UCSD-AML1 (cell line): ENCODE measurements around the gene FSIP1.

Source experiments
- DNase-seq: peaks from one replicate; lab custom pipeline; 2025; ENCODE audit not compliant: unreplicated experiment; lab: John Stamatoyannopoulos, UW

Gene FSIP1

GRCh38 chr15:39625451-39625850 lies 157.2 kb downstream of the FSIP1 start:
- DNase-seq, result no peak

DNA sequence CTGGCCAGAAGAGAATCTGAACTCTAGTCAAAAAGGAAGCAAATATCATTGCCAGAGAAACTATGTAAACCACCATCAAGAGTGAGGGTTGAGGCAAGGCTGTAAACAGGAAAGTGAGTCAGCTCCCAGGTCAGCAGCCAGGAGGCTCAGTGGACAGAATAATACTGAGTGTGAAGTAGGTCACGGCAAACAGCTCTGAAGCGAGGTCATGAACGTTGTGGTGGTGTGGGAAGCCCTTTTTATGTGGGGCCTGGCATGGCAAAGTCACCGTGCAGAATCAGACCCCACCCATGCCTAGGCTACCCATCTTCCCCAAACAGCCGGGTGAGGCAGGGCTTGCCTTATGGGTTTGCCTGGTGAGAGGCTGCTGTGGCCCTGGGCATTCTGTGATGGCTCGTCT lies 157.8 kb downstream of the FSIP1 start:
- peak; percentile 24 for DNase-seq

- DNase-seq, result no peak
Measured at GRCh38 chr15:39623529-39623931, 159.1 kb downstream of the FSIP1 start.

DNA sequence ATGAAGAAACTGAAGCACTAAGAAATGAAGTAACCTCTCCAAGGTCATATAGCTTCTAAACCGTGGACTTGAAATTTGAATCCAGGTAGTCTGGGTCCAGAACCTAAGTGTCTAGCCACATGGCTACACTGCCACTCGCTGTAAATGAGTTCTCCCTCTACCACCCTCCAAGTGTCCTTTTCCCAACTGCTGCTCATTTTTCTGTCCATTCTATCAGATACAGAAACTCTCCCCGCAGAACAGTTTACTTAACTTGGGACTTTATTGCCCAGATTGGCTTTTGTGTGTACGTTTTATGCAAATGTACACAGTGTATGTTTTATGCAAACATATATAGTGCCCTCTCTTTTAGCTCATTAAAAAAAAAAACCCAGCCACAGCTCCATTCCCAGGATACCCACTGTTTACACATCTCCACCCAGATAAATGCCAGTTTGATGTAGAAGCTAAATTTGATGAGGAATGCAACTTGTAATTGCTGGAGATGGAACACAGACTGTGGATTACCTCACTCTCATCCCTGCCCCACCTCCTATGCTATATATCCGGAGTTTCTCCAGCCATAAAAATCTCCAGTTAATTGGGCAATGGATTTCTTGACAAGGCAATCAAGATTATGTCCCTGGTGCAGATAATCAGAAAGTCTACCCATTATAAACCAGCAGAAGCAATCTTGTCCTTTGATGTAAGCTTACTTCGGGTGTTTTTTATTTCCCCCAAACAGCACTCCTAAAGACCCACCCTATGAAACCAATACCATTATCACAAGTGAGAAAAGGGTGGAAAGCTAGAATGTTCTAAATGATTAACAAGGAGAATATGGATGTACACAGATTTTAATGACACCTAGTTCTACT lies 159.8 kb downstream of the FSIP1 start:
- DNase-seq, result no peak

DNA sequence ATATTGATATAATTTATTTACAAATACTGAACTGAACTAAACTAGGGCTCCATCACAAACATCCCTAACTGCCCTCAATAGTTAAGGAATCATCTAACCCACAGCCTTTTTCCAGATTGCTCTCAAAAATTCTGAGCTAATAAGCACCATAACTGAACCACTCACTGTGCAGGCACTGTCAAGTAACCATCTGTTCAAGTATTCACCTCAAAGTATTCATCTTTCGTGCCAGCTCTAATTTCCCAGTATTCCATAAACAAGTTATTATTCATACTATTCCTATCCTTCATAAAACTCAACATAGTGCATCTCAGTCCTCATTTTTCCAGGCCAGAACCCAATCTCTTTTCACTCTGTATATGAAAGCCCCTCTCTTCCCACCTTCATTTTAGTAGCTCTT lies 160.7 kb downstream of the FSIP1 start:
- no peak for DNase-seq

- DNase-seq, result no peak
Measured at GRCh38 chr15:39621210-39621609, 161.4 kb downstream of the FSIP1 start.

DNA sequence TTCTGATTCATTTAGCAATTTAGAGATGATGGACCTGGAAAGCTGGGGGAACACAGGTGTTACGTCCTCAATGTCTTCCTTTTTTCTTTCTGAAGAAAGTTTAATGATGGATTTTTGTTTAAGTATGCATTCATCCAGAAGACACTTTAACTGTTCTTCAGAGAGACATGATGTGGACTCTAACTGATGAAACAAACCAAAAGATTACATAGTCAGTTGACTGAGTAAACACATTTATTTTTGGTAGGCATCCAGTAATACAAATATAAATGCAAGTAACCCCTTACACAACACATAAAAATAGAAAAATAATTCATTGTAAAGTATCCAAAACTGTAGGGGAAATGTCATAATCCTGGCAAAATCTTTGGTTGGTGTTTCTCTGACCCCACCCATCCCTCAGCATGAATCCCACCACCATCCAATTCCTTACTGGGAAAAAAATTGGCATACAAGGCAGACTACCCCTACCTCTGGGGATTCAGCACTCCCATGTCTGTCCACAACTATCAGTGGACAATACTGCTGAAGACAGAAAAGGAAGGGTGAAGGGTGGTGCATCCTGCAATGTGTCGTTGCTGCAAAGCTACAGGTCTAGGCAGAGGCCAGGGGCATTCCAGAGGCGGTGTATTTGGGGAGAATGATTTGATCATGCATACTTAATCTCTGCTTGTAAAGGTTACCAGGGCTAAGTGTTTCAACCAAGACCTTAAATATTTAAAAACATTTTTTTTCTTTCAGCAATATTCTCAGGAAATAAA lies 164.4 kb downstream of the FSIP1 start:
- no peak for DNase-seq

DNA sequence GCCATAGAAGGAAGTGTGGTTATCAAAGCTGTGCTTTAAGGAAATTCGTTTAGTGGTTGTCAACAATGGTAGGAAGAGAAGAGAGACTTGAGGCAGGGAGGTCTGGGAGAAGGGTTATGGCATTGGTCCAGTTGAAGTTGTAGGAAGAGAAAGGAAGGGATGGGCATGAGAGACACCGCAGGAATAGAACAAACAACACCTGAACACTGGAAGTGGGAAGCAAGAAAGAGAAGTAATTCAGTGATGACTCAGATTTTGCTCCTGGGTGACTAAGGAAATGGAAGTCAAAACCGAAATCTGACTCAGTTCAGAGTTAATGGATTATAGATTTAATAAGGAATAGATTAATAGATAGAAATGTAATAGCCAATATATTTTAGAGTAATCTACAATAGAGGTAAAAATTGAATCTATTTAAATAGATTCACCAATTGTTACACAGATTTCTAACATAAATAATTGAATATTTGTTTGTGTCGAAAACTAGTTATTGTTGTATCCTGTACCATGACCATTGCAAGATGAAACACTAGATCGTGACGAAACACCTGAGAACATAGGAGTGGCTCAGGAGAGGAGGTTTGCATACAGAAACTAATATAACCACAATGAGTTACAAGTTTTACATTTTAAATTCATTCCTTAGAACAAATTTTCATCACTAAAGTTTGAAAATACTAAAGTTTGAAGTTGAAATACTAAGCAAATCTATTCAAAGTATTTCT lies 165.7 kb downstream of the FSIP1 start:
- no peak for DNase-seq

DNA sequence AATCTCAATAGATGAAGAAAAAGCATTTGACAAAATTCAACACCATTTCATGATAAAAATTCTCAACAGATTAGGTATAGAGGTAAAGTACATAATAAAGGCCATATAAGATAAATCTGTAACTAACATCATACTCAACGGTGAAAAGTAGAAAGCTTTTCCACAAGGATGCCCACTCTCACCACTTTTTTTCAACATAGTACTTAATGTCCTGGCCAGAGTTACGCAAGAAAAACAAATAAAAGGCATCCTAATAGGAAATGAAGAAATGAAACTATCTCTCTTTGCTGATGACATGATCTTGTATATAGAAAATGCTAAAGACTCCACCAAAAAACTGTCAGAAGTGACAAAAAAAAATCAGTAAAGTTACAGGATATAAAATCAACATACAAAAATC lies 168.8 kb downstream of the FSIP1 start:
- DNase-seq, result no peak

DNA sequence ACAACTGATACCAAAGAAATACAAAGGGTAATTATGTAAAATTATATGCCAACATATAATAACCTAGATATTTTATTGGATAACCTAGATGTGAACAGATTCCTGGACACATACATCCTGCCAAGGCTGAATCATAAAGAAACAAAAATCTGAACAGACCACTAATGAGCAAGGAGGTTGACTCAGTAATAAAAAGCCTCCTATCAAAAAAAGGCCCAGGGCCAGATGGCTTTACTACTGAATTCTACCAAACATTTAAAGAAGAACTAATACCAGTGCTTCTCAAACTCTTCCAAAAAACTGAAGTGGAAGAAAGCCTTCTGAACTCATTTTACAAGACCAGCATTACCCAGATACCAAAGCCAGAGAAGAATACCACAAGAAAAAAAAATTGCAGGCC lies 169.4 kb downstream of the FSIP1 start:
- no peak for DNase-seq

GRCh38 chr15:39610665-39611064 lies 172.0 kb downstream of the FSIP1 start:
- no peak for DNase-seq

- no peak for DNase-seq
Measured at GRCh38 chr15:39609166-39609916, 173.3 kb downstream of the FSIP1 start.

DNA sequence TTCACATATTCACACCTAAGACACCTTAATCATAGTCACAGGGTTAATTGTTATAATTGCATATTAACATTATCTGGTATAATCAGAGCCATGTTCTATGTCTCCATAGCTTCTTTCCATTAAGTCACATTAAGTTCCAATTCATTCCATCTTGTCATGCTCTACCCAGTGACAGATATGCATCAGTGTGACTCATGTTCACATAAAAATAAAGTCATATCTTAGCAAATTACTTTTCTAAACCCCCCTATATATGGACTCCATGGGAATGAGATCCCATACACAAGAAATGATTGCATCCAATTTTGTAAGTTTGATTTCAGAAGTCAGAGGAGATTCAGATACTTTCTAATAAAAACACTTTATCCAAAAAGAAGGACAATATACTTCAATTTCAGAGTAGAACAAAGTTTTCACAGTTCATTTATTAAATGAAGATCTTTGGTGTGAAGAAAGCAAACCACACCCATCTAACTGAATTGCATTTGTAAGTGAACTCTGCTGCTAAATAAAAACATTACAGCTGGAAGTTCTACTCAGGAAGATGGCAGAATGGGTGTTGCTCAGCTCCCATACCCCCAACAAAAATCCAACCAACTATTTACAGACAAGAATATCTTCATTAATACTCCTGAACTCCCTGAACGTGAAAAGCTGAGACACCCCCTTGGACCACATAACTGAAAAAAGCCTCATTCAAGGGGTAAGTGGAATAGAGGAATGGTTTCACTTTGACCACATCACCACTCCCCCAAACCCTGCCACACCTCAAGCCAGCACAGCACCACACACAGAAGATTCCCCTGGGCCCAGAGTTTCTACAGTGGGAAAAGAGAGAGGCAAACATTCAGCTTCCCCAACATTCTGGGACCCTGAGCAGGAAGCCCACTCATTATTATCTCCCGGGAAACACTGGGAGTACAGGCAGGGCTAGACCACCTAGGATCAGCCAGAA lies 174.2 kb downstream of the FSIP1 start:
- no peak for DNase-seq

DNA sequence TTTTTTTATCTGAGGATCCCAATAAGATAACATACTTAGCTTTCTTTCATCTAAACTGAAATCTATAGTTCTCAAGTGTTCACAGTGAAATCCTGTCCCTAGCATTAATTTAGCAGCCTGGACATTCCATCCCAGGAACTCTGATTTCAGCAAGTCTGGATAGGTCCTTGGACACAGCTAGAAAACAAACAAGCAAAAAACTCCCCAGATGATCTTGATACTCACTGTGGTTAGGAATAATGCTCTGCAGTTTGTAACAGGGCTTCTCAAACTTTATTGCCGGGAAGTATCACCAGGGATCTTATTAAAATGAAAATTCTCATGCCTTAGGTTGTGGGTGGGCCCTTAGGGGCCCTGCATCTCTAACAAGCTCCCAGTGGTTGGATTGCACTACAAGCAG lies 177.5 kb downstream of the FSIP1 start:
- DNase-seq, result no peak

GRCh38 chr15:39602143-39602542 lies 180.5 kb downstream of the FSIP1 start:
- no peak for DNase-seq

DNA sequence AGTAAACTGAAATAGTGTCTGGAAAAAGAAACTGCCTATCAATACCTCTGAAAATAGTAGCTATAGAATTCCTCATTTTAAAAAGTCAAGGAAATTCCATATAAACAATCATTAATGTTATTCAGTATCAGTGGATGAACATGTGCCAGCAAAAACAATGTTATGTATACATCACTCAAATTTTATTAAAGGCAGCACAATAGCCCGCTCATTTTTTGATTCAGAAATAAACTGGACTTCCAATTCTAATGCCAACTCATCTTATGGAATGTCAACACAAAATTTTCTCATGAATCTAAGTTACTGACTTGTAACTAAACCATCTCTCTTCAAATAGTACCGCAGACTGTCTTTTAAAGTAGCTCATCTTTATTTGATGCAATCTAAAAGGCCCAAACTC lies 182.8 kb downstream of the FSIP1 start:
- DNase-seq, result no peak

GRCh38 chr15:39598958-39599845 lies 183.4 kb downstream of the FSIP1 start:
- no peak for DNase-seq

- no peak for DNase-seq
Measured at GRCh38 chr15:39598186-39598850, 184.3 kb downstream of the FSIP1 start.
